Activated T-cell treated with anti-CD3 and anti-CD28 coated beads, Interleukin-2, amount 50 U/mL, for 1 hour (primary cell): ENCODE measurements around the gene DCAF6.
"Not testable (repeated sequence)": the region's sequence is repeated elsewhere in the genome, so short reads cannot be mapped to it uniquely, and the experiment has no call there.

Experiments
- DNase-seq: peaks from one replicate; pipeline ENCODE4 v3.0.0-alpha.2; 2020

The DCAF6 gene

DNA sequence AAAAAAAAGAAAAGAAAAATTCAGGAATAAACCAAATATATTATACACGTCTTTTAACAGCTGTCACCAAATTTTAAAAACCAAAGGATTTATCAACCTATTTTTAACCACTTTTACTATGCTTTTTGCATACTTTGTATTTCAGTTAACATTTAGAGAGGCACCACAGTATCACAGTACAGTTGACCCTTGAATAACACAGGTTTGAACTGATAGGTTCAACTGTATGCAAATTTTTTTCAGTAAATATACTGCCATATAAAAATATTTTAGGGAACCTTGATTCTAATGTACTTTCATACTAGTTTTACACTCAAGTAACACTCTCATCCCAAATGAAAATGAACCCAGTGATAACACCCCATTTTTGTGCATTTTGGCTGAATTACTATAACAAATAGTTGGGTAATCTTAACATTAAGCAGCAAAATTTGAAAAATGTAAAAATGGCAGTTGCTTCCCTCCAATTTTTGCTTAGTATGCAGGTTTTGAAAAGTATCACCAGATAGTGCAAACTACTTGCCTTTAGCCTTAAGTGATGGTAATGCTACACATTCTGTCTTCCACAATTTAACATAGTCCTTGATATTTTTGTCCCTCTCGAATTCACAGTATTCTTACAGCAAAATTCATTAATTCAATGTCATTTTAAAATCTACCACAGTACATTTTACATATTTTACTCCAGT, 11.8 kb upstream of the DCAF6 start:
- no peak for DNase-seq

DNA sequence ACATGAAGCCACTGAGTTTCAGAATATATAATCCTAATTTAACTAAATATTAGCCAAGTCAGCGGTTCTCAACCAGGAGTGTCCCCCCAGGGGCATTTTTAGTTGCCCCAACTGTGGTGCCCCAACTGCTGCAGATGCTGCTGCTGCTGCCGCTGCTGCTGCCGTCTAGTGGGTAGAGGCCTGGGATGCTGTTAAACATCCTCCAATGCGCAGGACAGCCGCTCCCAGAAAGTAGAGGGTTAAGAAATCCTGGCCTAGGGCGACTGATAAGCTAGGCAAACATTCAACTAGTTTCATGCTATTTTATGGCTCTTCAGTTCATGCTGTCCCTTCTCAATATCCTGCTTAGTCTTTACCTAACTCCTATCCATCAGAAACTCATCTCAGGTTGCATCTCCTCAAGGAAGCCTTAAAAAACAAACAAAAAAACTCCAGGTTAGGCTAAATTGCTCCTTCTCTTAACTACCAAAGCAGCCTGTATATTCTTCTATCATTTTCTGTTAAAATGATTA, 9.9 kb upstream of the DCAF6 start:
- DNase-seq = no peak

DNA sequence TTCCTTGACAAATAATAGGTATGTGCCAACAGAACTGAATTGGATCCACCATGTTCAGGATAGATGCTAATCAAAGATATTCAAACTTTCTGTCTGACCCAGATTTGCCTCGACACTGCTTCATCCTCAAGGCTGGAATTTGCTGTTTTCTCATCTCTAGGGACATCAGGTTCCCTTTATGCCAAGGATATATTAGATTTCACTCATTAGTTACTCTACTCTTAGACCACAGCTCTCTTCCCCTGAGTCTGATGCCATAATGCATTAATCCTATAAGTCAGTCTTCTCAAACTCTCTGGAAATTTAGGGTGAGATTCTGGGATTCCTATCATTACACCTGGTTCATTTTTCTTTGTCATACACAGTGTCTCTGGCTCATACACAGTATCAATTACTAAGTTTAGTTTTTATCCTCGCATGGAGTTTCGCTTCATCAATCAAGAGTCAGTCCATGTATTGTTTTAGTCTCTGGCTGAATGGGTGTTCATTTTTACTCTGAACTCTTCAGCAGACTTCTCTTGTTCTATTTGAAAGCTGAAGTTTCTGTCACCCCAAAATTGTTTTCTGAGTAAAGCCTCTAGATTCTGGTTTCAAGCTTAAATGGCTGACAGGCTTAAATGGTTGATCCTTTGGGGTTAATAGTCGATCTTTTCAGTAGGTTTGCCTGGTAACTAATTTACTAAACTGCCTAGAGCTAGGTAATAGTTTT, 9.3 kb upstream of the DCAF6 start:
- no peak for DNase-seq

DNA sequence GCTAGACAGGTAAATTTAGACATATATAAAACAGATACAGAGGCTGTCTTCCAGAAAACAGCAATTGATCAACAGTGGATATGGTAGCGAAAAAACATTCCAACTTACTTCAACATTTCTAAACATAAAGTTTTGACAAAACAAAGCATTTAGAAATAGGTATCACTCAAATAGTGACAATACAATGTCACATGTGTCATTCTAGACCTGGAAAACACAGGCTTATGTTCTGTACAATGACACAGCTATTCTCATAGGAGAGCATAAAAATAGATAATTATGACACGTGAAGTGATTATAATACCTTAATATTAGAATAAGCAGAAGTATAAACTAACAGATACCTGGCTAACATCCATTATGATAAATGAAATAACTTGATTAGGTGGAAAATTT, 8.0 kb upstream of the DCAF6 start:
- DNase-seq = no peak

DNA sequence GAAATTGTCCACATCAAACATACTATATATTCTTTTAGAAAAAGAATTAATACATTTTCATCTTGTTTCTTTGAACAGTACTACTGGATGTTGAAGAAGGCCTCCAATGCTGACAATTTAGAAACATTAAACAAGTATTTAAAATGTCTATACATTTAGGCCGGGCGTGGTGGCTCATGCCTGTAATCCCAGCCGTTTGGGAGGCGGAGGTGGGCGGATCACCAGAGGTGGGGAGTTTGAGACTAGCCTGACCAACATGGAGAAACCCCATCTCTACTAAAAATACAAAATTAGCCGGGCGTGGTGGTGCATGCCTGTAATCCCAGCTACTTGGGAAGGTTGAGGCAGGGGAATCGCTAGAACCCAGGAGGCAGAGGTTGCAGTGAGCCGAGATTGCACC, 7.6 kb upstream of the DCAF6 start:
- not testable (repeated sequence) for DNase-seq

DNA sequence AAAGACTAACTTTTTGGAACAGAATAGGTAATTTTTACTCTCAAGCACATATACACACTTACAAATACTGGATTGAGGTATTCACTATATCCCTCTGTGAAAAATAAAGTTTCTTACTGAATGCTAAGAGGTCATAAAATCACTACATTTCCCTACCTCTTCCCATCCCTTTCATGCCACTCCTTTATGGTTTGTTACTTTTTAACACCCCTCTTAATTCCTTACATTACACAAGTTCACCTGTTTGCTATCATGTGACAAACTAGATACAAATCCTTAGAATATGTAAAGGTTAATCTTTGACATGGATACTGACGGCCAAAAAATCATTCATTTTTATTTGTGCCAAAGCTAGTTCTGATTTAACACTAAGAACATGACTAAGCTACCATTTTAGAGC, 6.8 kb upstream of the DCAF6 start:
- DNase-seq = no peak

DNA sequence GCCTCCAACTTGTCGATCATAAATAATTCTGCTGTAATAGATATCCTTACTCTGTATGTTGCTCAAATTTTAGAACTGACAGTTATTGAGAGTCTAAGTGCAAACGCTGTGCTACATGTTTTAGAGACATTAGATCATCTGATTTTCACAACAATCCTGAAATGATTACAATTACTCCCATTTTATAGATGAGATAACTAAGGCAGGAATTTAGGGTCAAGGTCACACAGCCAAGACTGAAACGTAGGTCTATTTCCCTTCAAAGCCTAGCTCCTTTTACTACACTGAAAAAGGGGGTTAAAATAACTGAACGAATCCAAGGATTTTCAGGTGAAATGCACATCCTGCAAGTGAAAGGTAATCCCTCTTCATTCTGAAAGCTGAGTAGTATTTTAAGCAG, 2.7 kb upstream of the DCAF6 start:
- no peak for DNase-seq

DNA sequence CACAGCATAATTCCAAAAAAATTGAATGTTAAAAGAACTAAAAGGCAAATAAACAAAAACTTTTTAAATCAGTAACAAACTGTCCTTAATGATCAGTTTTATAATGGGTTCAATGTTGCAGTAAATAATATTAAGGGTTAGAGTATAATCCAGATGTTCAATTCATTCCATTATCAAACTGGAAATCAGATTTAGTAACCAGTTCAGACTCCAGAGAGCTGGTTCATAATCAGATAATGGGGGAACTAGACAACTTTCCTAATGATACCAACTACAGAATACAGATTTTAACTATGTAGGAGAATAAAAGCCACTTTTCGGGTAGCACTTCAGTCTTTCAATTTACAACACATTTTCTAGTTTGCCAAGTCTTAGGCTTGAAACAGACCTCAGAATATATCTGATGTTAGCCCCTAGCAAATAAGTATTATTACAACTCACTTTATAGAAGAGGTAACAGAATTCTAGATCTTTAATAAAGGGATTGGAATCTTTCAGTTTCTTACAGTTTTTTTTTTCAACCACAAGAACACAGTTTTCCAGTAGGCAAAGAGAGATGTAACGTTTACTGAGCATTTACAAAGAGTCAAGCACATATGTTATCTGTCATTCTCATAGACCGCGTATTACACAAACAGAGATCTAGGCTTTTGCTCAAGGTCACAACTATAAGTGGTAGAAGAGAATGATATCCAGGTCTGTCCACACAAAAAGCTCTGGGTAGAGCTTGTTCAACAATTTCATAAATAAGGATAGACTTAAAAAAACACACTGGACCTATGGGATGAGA, 1.9 kb upstream of the DCAF6 start:
- DNase-seq = no peak

DNA sequence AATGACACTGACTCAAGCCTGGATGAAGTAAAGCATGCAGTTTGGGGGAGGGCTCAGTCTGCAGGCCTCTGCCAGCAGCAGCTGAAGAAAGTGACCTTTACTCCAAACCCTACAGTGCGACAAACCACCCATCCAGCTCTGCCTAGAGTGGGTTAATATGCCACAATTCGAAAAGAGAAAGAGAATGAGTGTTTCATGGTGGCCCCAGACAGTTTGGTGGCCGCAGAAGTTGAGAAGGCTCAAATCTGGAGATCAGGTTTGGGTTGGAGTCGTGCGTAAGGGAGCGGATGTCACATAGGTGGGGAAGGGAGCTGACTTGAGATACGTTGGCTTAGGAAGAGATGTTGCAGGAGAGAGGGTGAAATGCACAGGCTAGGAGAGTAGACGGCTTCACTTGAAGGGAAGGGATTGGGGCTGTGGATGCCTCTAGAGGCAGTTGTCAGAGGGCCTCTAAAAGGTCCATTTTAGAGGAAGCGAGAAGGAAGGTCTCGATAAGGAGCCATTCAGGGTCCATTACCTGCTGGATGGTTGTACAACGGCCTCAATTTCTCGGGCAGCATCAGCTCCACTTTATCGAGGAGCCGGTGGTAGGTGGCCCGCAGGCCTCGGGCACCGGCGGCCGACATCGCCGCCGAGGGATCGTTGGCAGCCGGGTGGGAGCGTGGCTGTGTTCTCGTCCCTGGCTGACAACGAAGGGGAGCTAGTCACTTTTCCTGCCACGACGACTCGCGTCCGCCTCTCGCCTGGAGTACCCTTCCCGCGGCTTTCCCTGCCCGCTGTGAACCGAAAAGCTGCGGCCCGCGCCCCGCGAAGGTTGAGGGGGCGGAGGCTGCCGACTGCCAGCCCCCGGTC, 1.0 kb upstream of the DCAF6 start:
- no peak for DNase-seq

DNA sequence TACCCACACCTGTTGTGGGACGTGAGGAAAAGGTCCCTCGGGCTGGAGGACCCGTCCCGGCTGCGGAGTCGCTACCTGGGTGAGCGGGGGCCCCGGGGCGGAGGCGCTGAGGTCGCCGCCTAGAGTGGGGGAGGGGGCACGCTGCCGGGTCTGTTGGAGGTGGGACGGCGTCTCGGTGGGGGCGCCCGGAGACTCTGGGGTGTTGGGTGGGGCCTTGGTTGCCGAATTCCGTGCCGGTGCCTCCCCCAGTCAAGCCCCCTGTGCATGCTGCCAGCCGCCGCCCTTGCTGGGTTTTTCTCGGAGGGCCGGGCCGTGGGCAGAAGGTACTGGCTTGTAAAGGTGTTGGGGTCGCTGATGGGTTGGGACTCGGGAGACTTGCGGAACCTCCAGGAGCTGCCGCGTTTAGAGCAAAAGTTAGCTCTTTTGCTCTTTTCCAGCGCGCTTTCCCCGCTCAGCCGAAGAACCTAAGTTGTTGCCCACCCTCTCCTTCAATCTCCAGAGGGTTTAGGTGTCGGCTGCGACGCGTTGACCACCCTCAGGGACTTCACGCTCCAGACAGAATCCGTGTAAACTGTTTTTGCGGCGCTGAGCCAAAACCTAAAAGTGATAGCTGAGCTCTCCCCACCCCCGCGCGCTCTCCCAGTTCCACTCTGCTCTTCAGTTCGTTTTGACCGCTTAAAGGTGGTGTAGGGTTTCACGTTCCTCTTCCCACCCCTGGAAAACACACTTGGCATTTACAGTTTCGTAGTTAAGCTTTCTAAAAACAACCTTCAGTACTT, 636 bp downstream of the DCAF6 start, which contains the start of gene MPC2:
MPC2 (minus strand) TSS at position 143 of the 779 bp plus-strand sequence. CDS start 1,231 bp downstream, outside the sequence.
- DNase-seq = no peak

DNA sequence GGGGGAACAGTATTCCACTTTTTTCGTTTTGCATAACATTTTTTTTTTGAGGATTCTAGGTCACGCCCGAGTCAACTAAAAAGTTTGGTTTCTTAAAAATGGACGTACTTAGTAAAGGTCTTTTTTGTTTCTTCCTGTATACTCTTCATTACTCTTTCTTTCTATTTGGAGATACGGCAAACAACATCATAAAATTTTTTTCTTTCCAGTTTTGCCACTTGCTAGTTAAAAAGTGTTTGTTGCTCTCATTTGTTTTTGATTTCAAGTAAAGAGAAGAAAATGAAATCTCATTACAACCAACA, 1.2 kb downstream of the DCAF6 start:
- no peak for DNase-seq

DNA sequence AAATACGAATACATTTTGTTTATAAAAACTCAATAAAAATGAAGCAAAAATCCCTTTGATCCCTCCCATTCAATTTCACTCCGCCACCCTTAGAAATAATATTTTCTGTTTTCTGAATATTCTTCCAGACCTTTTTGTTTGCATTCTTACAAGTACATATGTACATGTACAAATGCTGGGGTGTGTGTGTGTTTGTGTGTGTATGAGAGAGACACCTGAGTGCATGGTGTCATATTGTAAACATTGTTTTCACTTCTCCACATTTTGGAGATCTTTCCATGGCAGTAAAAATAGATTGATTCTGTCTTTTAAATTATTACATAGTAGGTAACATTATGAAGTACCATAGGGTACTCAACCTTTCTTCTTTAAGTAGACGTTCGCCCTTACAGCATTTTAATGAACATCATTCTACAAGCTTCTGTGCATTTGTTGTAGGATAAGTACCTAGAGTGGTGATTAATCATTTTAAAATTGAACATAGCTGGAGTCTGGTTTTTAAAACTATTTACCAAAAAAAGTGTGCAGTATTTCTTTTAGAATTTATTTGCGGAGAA, 1.7 kb downstream of the DCAF6 start:
- DNase-seq = no peak

DNA sequence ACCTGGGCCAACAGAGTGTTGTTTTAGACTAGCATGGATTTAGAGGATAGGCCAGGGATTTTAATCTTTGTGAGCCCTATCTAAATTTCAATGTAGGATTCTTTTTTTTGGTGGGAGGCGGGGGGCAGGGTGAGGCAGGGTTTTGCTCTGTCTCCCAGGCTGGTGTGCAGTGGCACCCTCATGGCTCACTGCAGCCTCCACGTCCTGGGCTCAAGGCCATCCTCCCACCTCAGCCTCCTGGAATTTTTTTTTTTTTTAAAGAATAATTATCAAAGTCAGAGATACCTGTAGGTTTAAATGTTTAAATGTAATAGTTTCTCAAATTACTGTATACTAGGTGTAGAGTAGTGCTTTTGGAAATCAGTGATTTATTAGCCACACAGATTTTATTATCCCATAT, 3.8 kb downstream of the DCAF6 start:
- DNase-seq = no peak

DNA sequence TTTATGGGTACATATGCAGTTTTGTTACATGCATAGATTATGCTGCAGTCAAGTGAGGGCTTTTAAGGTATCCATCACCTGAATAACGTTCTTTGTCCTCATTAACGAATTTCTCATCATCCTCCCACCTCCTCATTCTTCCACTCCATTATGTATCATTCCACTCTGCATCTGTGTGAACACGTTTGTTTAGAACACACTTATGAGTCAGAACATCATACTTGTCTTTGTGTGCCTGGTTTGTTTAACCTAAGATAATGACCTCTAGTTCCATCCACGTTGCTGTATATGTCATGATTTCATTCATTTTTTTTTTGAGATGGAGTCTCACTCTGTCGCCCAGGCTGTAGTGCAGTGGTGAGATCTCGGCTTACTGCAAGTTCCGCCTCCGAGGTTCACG, 7.1 kb downstream of the DCAF6 start:
- no peak for DNase-seq

DNA sequence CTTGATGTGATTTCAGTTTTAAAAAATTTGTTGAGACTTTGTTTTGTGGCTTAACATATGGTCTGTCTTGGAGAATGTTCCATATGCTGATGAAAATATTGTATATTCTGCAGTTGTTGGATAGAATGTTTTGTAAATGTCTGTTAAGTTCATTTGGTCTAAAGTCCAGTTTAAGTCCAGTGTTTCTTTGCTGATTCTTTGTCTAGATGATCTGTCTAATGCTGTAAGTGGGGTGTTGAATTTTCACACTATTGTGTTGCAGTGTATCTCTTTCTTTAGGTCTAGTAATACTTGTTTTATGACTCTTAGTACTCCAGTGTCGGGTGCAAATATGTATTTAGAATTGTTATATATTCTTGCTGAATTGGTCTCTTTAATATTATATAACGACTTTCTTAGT, 11.2 kb downstream of the DCAF6 start:
- DNase-seq = no peak

DNA sequence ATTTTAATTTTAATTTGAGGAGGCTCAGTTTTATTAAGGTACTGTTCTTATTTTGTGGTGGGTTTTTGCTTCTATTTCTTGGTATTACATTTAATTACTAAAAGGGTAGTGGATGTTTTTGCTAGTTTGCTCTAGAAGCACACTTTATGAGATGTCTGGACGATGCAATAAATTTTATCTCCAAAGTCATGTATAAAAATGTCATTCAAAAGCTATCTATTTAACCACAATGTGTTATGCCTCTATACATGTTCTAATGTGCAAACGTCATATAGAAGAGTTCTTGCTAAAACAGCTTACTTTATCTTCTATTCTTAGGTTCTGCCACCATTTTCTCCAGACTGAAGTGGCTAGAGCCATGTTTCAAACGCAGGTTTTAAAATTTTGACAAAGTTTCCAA, 13.3 kb downstream of the DCAF6 start:
- DNase-seq = no peak

DNA sequence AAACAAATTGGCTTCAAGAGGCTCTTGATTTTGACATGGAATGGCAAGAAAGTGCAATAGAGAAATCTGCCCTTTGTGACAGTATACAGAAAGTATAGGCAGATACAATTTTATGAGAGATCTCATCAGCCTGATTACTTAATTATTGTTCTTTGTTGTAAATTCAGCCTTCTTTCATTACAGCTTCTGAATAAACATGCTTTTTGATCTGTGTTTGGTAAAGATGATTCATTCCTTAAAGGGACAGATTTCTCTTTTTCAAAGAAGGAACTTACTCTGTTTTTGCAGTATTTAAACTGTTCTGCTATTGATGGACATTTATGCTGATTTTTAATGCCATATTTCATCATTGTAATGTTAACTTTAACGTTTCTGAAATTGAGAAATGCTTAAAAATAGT, 14.1 kb downstream of the DCAF6 start:
- no peak for DNase-seq

DNA sequence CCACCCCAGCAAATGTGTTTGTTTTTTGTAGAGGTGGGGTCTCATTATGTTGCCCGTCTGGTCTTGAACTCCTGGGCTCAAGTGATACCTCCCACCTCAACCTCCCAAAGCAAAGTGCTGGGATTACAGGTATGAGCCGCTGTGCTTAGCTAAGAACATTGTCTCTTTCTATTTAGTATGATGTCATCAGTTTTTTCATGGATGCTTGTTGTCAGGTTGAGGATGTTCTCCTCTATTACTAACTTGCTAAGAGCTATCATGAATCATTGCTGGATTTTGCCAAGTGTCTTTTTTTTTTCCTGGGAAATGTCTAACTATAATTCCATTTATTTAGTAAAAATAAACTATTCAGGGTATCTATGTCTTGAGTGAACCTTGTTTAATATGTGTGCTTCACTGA, 19.4 kb downstream of the DCAF6 start:
- DNase-seq = no peak

DNA sequence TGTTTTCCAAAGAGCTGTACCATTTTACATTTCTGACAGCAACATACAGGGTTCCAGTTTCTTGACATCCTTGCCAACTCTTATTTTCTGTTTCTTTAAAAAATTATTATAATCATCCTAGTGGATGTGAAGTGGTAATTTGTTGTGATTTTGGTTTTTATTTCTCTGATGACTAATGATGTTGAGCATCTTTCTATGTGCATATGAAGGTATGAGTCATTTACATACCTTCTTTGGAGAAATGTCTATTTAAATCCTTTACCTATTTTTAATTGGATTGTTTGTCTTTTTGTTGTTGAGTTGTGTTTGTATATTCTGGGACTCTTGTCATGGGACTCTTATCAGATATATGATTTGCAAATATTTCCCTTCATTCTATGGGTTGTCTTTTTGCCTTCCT, 21.2 kb downstream of the DCAF6 start:
- DNase-seq = no peak

DNA sequence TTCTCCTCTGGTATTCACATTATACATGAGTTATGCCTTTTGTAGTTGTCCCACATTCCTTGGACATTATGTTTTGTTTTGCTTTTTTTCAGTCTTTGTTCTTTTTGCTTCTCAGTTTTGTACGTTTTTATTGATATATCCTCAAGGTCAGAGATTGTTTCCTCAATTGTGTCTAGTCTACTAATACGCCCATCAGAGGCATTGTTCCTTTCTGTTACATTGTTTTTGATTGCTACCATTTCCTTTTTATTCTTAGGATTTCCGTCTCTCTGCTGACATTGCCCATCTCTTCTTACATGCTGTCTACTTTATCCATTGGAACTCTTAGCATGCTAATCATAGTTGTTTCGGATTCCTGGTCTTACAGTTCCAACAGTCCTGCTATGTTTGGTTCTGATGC, 28.2 kb downstream of the DCAF6 start:
- no peak for DNase-seq

DNA sequence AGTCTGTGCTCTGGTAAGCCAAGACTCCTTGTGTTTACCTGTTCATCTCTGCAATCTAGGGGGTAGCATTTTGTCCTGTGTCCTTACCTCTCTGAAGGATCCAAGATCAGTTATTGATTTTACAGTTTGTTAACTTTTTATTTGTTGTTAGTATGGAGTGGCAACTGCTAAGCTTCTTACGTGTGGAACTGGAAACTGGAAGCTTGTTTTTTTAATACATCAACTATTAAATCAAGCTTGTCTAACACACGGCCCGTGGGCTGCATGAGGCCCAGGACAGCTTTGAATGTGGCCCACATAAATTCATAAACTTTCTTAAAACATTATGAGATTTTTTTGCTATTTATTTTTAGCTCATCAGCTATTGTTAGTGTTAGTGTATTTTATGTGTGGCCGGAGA, 29.6 kb downstream of the DCAF6 start:
- DNase-seq = no peak

DNA sequence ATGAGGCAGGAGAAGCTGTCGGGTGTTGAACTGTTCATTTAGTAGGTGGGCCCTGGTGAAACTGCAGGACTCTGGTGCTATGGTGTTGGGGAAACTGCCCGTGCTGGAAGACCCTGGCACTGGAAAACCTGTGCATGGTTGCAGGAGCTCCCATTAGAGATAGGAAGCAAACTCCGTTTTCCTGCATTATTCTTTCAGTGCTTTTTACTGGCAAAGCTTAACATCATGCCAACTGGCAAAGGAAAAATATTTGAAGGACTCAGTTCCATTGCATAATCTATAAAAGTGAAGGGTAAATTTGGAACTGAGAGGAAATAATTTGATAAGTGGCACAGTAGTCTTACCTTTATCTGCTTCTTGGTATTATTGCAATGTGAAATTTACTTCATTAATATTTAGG, 32.1 kb downstream of the DCAF6 start:
- no peak for DNase-seq
